ENCODE results near the gene PLA2G4C.
A peak's percentile ranks its signal among the peaks of the same experiment; 100 is the strongest.

Gene PLA2G4C

GRCh38 chr19:48121066-48121465 lies 10.4 kb upstream of the PLA2G4C start:
- no peaks in the 10 kb centered on the region for H3K9me2 ChIP-seq (replicated peaks; ENCODE audit: insufficient read depth, low read length)
- peaks cover 11% of the 10 kb centered on the region; the same call in 1 of the 2 replicates for H3F3A ChIP-seq (ENCODE audit: insufficient read depth, low read length)
- TF ChIP-seq EZH2phosphoT487 (IDR thresholded peaks at IDR 0.05; ENCODE audit: low read length) (no peak), CTCF (IDR thresholded peaks at IDR 0.05; ENCODE audit: low read length) (no peak), EZH2 (optimal IDR thresholded peaks at IDR 0.05; ENCODE audit: low read depth, low read length) (no peak)
- H3K9ac ChIP-seq (ENCODE audit: low read length): no peak overlapping the region
- no peaks in the 10 kb centered on the region for H3K27me3 ChIP-seq (replicated peaks; ENCODE audit: insufficient read depth, low read length)
- no peaks in the 10 kb centered on the region for H4K20me1 ChIP-seq (ENCODE audit: insufficient read depth, low read length)
- peaks cover 4% of the 10 kb centered on the region for H3K36me3 ChIP-seq (replicated peaks; ENCODE audit: insufficient read depth, low read length)
- no peaks in the 10 kb centered on the region for H3K9me3 ChIP-seq (replicated peaks; ENCODE audit: insufficient read depth, low read length)
- H3K4me1 ChIP-seq (ENCODE audit: low read length): peaks cover 26% of the 10 kb centered on the region
- no peak overlapping the region for H3K27ac ChIP-seq (ENCODE audit: low read length)
- no peak for DNase-seq
- H3K79me2 ChIP-seq (ENCODE audit: low read length): no peaks in the 10 kb centered on the region
- H2AFZ ChIP-seq (ENCODE audit: low read length): no peak overlapping the region
- no peak overlapping the region for H3K4me2 ChIP-seq (ENCODE audit: low read depth, low read length)
- no peak overlapping the region for H3K4me3 ChIP-seq (ENCODE audit: low read length)

GRCh38 chr19:48120505-48120904 lies 9.9 kb upstream of the PLA2G4C start:
- H3K9me2 ChIP-seq (replicated peaks; ENCODE audit: insufficient read depth, low read length): no peaks in the 10 kb centered on the region
- no peaks in the 10 kb centered on the region for H3K9me3 ChIP-seq (replicated peaks; ENCODE audit: insufficient read depth, low read length)
- peaks cover 4% of the 10 kb centered on the region for H3K36me3 ChIP-seq (replicated peaks; ENCODE audit: insufficient read depth, low read length)
- H2AFZ ChIP-seq (ENCODE audit: low read length): no peak overlapping the region
- DNase-seq: no peak
- TF ChIP-seq EZH2 (optimal IDR thresholded peaks at IDR 0.05; ENCODE audit: low read depth, low read length): no peak
- TF ChIP-seq EZH2phosphoT487 (IDR thresholded peaks at IDR 0.05; ENCODE audit: low read length): no peak
- no peak for TF ChIP-seq CTCF (IDR thresholded peaks at IDR 0.05; ENCODE audit: low read length)
- no peak overlapping the region for H3K27ac ChIP-seq (ENCODE audit: low read length)
- no peaks in the 10 kb centered on the region for H3K27me3 ChIP-seq (replicated peaks; ENCODE audit: insufficient read depth, low read length)
- peaks cover 26% of the 10 kb centered on the region for H3K4me1 ChIP-seq (ENCODE audit: low read length)
- H3K4me3 ChIP-seq (ENCODE audit: low read length): no peak overlapping the region
- no peak overlapping the region for H3K4me2 ChIP-seq (ENCODE audit: low read depth, low read length)
- H3K79me2 ChIP-seq (ENCODE audit: low read length): no peaks in the 10 kb centered on the region
- H3F3A ChIP-seq (ENCODE audit: insufficient read depth, low read length): peaks cover 11% of the 10 kb centered on the region; the same call in 1 of the 2 replicates
- H3K9ac ChIP-seq (ENCODE audit: low read length): no peak overlapping the region
- no peaks in the 10 kb centered on the region for H4K20me1 ChIP-seq (ENCODE audit: insufficient read depth, low read length)

GRCh38 chr19:48118131-48118517 lies 7.5 kb upstream of the PLA2G4C start:
- Histone ChIP-seq H3K4me1 (ENCODE audit: low read length) (peaks cover 24% of the 10 kb centered on the region), H2AFZ (ENCODE audit: low read length) (no peak overlapping the region), H3K27ac (ENCODE audit: low read length) (peak overlapping the region; percentile 8; the same call in 1 of the 2 replicates), H3K79me2 (ENCODE audit: low read length) (no peaks in the 10 kb centered on the region), H4K20me1 (ENCODE audit: insufficient read depth, low read length) (no peaks in the 10 kb centered on the region), H3K9me3 (replicated peaks; ENCODE audit: insufficient read depth, low read length) (no peaks in the 10 kb centered on the region), H3K9ac (ENCODE audit: low read length) (no peak overlapping the region), H3K4me3 (ENCODE audit: low read length) (no peak overlapping the region), H3F3A (ENCODE audit: insufficient read depth, low read length) (peaks cover 11% of the 10 kb centered on the region; the same call in 1 of the 2 replicates), H3K4me2 (ENCODE audit: low read depth, low read length) (no peak overlapping the region), H3K27me3 (replicated peaks; ENCODE audit: insufficient read depth, low read length) (no peaks in the 10 kb centered on the region), H3K9me2 (replicated peaks; ENCODE audit: insufficient read depth, low read length) (no peaks in the 10 kb centered on the region), H3K36me3 (replicated peaks; ENCODE audit: insufficient read depth, low read length) (peaks cover 4% of the 10 kb centered on the region; the same call in 1 of the 2 replicates)
- TF ChIP-seq EZH2phosphoT487 (IDR thresholded peaks at IDR 0.05; ENCODE audit: low read length) (no peak), EZH2 (optimal IDR thresholded peaks at IDR 0.05; ENCODE audit: low read depth, low read length) (no peak), CTCF (IDR thresholded peaks at IDR 0.05; ENCODE audit: low read length) (no peak)
- no peak for DNase-seq

Measured in MM.1S (cell line).